ENCODE measurements around the gene TRIM37.

TRIM37 gene

DNA sequence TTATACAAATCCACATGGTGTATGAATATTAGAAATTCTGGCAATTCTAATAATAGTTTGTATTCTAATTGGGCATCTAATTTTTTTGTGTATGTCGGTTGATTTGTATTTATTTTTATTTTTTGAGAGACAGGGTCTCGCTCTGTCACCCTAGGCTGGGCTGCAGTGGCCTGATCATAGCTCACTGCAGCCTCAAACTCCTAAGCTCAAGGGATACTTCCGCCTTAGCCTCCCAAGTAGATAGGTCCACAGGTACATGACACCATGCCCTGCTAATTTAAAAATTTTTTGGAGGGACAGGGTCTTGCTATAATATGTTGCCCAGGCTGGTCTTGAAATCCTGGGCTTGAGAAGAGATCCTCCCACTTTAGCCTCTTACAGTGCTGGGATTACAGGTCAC is 104.6 kb downstream of the TRIM37 start:
- no peak for TF ChIP-seq SIN3A (IDR thresholded peaks at IDR 0.05; ENCODE audit: borderline replicate concordance, insufficient read depth, low read length)
- TF ChIP-seq, protein P1, sequence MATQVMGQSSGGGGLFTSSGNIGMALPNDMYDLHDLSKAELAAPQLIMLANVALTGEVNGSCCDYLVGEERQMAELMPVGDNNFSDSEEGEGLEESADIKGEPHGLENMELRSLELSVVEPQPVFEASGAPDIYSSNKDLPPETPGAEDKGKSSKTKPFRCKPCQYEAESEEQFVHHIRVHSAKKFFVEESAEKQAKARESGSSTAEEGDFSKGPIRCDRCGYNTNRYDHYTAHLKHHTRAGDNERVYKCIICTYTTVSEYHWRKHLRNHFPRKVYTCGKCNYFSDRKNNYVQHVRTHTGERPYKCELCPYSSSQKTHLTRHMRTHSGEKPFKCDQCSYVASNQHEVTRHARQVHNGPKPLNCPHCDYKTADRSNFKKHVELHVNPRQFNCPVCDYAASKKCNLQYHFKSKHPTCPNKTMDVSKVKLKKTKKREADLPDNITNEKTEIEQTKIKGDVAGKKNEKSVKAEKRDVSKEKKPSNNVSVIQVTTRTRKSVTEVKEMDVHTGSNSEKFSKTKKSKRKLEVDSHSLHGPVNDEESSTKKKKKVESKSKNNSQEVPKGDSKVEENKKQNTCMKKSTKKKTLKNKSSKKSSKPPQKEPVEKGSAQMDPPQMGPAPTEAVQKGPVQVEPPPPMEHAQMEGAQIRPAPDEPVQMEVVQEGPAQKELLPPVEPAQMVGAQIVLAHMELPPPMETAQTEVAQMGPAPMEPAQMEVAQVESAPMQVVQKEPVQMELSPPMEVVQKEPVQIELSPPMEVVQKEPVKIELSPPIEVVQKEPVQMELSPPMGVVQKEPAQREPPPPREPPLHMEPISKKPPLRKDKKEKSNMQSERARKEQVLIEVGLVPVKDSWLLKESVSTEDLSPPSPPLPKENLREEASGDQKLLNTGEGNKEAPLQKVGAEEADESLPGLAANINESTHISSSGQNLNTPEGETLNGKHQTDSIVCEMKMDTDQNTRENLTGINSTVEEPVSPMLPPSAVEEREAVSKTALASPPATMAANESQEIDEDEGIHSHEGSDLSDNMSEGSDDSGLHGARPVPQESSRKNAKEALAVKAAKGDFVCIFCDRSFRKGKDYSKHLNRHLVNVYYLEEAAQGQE (IDR thresholded peaks at IDR 0.05; ENCODE audit: insufficient read depth in 1 of 2, low read depth in 2 of 2, low read length in 2 of 2) = no peak
- TF ChIP-seq FOXP2 (optimal IDR thresholded peaks at IDR 0.05; ENCODE audit: borderline replicate concordance, extremely low read depth, extremely low read length, insufficient read depth) = no peak
- TF ChIP-seq POLR2AphosphoS5 (IDR thresholded peaks at IDR 0.05; ENCODE audit: low read depth, low read length) = no peak
- TF ChIP-seq TAF1 (IDR thresholded peaks at IDR 0.05; ENCODE audit: borderline replicate concordance, insufficient read depth, low read length) = no peak

DNA sequence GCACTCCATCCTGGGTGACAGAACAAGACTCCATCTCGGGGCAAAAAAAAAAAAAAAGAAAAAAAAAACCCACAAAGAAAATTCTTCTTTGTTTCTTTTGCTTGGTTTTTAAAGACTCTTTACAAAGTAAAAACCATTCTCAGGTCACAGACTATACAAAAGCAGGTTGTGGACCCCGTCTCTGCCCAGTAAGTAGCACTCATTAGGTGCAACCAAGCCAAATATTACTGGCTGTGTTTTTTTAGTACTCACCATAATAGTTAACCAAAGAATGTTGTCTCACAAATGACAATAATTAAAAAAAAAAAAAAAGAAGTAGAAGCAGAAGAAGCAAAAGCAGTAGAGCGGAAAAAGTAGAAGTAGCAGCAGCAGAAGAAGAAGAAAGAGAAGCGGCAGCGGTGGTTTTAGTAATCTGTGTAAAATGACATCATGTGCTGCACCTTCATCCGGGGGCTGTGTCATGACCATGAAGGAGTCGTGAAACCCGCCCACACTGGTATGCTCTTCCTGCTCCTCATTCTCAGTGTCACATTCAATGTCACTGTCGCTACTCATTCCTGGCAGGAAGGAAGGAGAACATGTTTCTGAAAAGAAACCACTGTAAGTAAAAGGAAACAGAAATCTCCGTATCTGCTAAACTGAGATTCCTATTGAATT is 105.4 kb downstream of the TRIM37 start:
- TF ChIP-seq FOXP2 (optimal IDR thresholded peaks at IDR 0.05; ENCODE audit: borderline replicate concordance, extremely low read depth, extremely low read length, insufficient read depth) = no peak
- no peak; the same call in 1 of the 2 replicates for TF ChIP-seq SIN3A (IDR thresholded peaks at IDR 0.05; ENCODE audit: borderline replicate concordance, insufficient read depth, low read length)
- TF ChIP-seq TAF1 (IDR thresholded peaks at IDR 0.05; ENCODE audit: borderline replicate concordance, insufficient read depth, low read length) = no peak
- no peak for TF ChIP-seq POLR2AphosphoS5 (IDR thresholded peaks at IDR 0.05; ENCODE audit: low read depth, low read length)
- TF ChIP-seq, protein P1 (IDR thresholded peaks at IDR 0.05; ENCODE audit: insufficient read depth in 1 of 2, low read depth in 2 of 2, low read length in 2 of 2) = no peak

DNA sequence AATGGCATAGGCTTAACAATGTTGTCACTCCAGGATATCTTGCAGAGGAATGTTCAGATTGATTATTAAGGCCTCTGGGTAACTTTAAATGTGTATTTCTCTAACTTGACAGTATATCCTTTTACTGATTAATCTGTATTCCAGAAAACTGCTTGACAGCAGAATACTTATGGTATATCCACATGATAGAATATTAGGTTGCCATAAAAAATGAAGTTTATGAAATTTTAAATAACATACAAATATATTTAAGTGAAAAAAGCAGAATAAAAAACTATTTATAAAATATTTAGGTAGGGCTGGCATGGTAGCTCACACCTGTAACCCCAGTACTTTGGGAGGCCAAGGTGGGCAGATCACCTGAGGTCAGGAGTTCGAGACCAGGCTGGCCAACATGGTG is 106.7 kb downstream of the TRIM37 start:
- TF ChIP-seq, protein P1 (IDR thresholded peaks at IDR 0.05; ENCODE audit: insufficient read depth in 1 of 2, low read depth in 2 of 2, low read length in 2 of 2) = no peak
- TF ChIP-seq FOXP2 (optimal IDR thresholded peaks at IDR 0.05; ENCODE audit: borderline replicate concordance, extremely low read depth, extremely low read length, insufficient read depth) (no peak), SIN3A (IDR thresholded peaks at IDR 0.05; ENCODE audit: borderline replicate concordance, insufficient read depth, low read length) (no peak), POLR2AphosphoS5 (IDR thresholded peaks at IDR 0.05; ENCODE audit: low read depth, low read length) (no peak), TAF1 (IDR thresholded peaks at IDR 0.05; ENCODE audit: borderline replicate concordance, insufficient read depth, low read length) (no peak)

DNA sequence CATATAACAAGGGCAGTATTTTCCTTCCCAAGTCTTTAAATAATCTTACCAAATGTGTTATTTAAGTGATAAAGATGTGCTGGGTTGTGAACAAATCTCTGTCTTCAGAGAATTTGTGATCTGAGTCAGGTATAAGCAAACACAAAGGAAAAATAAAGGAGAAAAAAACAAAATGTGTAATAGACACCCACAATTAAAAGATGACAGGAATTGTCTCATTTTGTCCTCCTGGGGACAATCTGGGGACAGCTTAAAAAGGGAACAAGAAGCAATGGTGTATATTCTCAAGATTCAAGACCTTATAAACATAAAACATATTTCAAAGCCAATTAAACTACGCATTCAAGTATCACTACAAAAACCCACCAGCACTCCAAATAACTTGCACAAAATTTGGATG is 107.2 kb downstream of the TRIM37 start:
- TF ChIP-seq FOXP2 (optimal IDR thresholded peaks at IDR 0.05; ENCODE audit: borderline replicate concordance, extremely low read depth, extremely low read length, insufficient read depth) (no peak), POLR2AphosphoS5 (IDR thresholded peaks at IDR 0.05; ENCODE audit: low read depth, low read length) (no peak)

DNA sequence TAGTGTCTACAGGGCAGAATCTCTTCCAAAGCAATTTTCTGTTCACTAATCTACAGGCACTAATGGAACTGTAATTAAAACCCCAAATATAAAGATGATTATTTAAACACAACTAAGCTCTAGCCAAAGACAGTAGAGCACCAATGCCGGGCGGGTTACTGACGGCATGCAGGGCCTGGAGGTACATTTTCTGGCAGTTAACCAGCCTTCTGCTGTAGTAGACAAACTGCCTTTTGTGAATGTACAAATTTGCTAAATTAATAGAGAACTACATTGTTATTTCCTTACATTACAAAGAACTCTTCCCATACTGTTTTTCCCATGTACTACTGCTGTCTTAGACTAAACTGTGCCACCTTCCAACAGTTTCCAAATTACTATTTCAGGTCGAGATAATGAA is 107.8 kb downstream of the TRIM37 start:
- TF ChIP-seq POLR2AphosphoS5 (IDR thresholded peaks at IDR 0.05; ENCODE audit: low read depth, low read length) (no peak), FOXP2 (optimal IDR thresholded peaks at IDR 0.05; ENCODE audit: borderline replicate concordance, extremely low read depth, extremely low read length, insufficient read depth) (no peak), TAF1 (IDR thresholded peaks at IDR 0.05; ENCODE audit: borderline replicate concordance, insufficient read depth, low read length) (no peak), SIN3A (IDR thresholded peaks at IDR 0.05; ENCODE audit: borderline replicate concordance, insufficient read depth, low read length) (no peak)
- TF ChIP-seq, protein P1 (IDR thresholded peaks at IDR 0.05; ENCODE audit: insufficient read depth in 1 of 2, low read depth in 2 of 2, low read length in 2 of 2) = no peak
